HG02870 (cell line): ENCODE measurements around the gene AMZ1.

Source experiments
- ATAC-seq: cut with Tn5 transposase; IDR thresholded peaks from one replicate; pipeline ENCODE4 v1.9.1; 2021; ENCODE audit warnings: mild to moderate bottlenecking, moderate library complexity; ENCODE audit not compliant: unreplicated experiment

The AMZ1 gene

GRCh38 chr7:2764621-2765020 is 76.6 kb downstream of the AMZ1 start:
- ATAC-seq, result no peak
